Cardiac fibroblast (primary cell): Measurements from ENCODE around the gene EDIL3.

Source experiments
- DNase-seq, 2 donors: peaks; one replicate each; pipeline versions ENCODE4 v3.0.0 to v3.0.0-alpha.2; 2010; ENCODE audit warnings: low read depth in 2 of 2
- H3K4me3 ChIP-seq, 2 donors: replicated peaks in 1 of 2; 1 replicate in 1 of 2; 2 replicates in 1 of 2; pipeline ENCODE4 v1.5.1; 2011; ENCODE audit warnings: low read depth in 2 of 2, low read length in 2 of 2, mild to moderate bottlenecking in 2 of 2, moderate library complexity in 1 of 2
- CTCF ChIP-seq: IDR thresholded peaks from one replicate; pipeline ENCODE4 v1.5.1; 2011; ENCODE audit warnings: low read depth, mild to moderate bottlenecking, low read length, inconsistent platforms

Gene EDIL3

GRCh38 chr5:84378420-84378819 is 6.3 kb downstream of the EDIL3 start:
- no peak for TF ChIP-seq CTCF
- DNase-seq: peak; percentile 64 to 85
- no peak overlapping the region for H3K4me3 ChIP-seq

GRCh38 chr5:84376346-84376745 is 8.3 kb downstream of the EDIL3 start:
- no peak for DNase-seq
- no peak for TF ChIP-seq CTCF
- H3K4me3 ChIP-seq: no peak overlapping the region

GRCh38 chr5:84374568-84374967 is 10.1 kb downstream of the EDIL3 start:
- H3K4me3 ChIP-seq: no peak overlapping the region
- DNase-seq: peak in 1 of 2 donors; percentile 71
- TF ChIP-seq CTCF: no peak

- H3K4me3 ChIP-seq: no peak overlapping the region
- no peak for DNase-seq
- no peak for TF ChIP-seq CTCF
Measured at GRCh38 chr5:84373506-84373905, 11.2 kb downstream of the EDIL3 start.

- DNase-seq: peak; percentile 88 to 89
- TF ChIP-seq CTCF: no peak
- no peak overlapping the region for H3K4me3 ChIP-seq
Measured at GRCh38 chr5:84372066-84372695, 12.5 kb downstream of the EDIL3 start.

GRCh38 chr5:84370176-84370575 is 14.5 kb downstream of the EDIL3 start:
- no peak for TF ChIP-seq CTCF
- H3K4me3 ChIP-seq: no peak overlapping the region
- DNase-seq: no peak

GRCh38 chr5:84364043-84364442 is 20.6 kb downstream of the EDIL3 start:
- no peak overlapping the region for H3K4me3 ChIP-seq
- peak; percentile 63 to 84 for DNase-seq
- TF ChIP-seq CTCF: no peak
